Right ventricle myocardium superior (tissue), 1 donor: ENCODE data around the gene CIDEB. TPM values are rescaled to one million over a fixed set of nuclear protein-coding genes. Genes with fewer than 3 reads are reported as not detected.
"Not testable (repeated sequence)": the region's sequence is repeated elsewhere in the genome, so short reads cannot be mapped to it uniquely, and the experiment has no call there.

ENCODE experiments used
- ATAC-seq: fragments of 200-7000 bp; cut with Tn5 transposase; one replicate; pipeline ENCODE4 v1.9.1; 2020; ENCODE audit warnings: mild to moderate bottlenecking; ENCODE audit not compliant: poor library complexity
- DNase-seq: peaks from one replicate; pipeline ENCODE4 v3.0.0-alpha.2; 2020
- intact Hi-C: fragments of 100-400 bp; cut with DNase I; formaldehyde crosslinking; loops from one replicate; pipeline ENCODE4 v1.11.2; 2022
- total RNA-seq: library from RNA; stranded (reverse); fragmentation: NEBNext Ultra II Directional; extraction: Animal tissue kit (Norgen Biotek cat#: 25700); gene quantifications from one replicate; pipeline ENCODE4 v1.2.1, GENCODE V29; 2021
- donor health status: DM: no; HTN: yes; CAD: no; lungs with severe emphysema.

The CIDEB gene
- total RNA-seq, 1 donor from 2014 or later, result 2.9 TPM

DNA sequence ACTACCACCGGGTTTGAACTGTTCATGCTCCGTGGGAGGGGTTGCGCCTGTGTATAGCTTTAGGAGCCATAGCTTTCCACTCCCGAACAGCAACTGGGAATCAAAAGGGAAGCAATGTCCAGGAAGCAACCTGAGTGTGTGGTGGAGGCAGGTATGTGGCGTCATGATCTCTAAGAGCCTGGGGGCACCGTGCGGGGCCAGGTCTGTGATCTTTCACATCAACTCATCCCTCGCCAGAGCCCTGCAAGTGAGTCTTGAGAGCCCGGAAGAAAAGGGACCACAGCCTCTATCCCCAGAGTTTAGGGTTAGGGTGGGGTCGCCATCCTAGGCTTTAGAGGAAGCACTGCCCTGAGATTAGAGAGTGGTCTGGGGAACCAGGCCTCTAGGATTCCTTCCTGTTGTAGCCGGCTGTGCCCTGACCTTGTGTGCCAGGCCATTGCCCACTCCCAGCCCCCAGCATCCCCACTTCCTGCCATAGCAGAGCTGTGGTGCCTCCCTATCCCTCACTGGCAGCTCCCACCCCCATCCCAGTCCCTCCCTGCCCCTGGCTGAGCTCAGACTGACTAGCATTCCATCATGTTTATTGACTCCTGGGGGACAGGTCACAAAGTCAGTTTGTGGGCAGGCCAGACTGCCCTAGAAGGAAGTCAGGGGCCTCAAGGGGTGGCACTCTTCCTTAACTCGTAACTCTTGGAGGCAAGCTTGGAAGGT lies 27.8 kb upstream of the CIDEB start:
- DNase-seq (no peak), ATAC-seq (no peak)

DNA sequence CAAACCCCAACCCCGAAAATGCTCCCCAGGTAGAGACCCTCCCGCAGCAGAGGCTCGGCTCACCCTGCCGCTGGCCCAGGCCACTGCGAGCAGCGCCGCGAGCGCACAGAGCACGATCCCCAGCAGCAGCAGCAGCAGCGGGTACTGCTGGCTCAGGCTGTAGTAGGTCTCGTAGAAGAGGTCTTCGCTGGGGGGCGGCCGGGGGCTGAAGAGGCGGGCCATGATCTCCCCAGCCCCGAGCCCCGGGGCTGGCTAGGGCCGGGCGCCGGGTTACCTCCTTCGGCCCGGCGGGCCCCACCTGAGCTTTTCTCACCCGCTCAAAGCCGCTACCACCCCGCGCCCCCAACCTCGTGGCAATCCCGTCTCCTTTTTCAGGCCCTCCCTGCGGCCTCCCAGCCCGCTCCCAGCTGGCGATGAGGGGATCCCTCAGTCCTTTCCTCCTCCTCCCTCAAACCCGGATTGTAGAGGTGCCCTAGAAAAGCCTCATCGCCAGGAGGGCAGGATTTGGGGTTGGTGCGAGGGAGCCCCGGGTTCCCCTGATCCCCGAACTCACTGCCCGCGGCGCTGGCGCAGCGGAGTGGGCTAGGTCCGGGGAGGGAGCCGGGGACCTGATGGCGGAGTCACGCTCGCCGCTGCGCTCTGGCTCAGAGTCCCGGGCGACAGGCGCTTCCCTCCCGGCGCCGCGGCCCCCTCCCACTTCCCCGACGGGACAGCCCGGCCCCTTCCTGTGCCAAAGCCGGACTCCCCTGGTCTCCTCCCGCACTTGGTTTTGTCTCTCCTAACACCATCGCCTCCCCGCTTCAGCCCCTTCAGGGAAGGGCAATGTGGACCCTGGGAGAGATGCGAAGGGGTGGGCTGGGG lies 26.9 kb upstream of the CIDEB start, which contains the start of gene ADCY4:
Gene ADCY4 (minus strand): TSS at position 641 of the 861 bp plus-strand sequence. CDS start 419 bp downstream, at position 222.
- DNase-seq, result peak; percentile 76
- ATAC-seq, result peak; percentile 24
- intact Hi-C loops, result no loop called here

More for the DNA sequence above, 27.8 kb upstream of the CIDEB start:
- intact Hi-C loops, result no loop called here

DNA sequence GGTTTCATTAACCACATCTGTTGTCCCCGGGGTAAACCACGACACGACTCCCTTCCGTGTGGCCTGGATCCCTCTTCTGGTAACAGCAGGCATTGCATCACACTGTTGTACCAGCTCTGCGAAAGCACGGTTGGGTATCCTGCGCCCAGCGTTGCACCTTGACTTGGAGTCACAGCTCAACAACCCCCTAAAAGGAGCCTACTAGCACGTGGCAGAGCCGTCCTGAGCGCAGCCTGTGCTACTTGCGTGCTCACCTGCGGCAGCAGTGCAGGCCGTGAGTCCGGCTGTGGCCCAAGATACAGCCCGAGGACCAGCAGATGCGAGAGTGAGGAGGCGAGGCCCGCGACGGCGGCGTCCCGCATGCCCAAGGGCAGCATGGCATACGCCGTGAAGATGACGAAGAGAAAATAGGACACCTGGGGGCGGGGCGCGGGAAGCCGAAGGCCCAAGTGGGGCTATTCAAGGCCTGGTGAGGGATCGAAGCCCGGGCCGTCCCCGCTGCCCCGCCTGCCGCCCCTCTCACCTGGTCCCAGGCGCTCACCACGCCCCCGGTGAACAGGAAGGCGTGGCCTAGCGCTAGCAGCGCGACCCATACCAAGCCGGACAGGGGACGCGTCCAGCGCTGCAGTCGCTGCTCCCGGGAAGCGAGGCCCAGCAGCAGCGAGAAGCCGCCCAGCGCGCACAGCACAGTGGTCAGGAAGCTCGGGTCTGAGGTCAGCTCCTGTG lies 24.7 kb upstream of the CIDEB start:
- DNase-seq (peak; percentile 72), ATAC-seq (peak; percentile 75)
- intact Hi-C loops, result loop anchor here (2.0 kb wide), 1 partner anchor 104 kb away; no protein-coding TSS in a partner anchor

DNA sequence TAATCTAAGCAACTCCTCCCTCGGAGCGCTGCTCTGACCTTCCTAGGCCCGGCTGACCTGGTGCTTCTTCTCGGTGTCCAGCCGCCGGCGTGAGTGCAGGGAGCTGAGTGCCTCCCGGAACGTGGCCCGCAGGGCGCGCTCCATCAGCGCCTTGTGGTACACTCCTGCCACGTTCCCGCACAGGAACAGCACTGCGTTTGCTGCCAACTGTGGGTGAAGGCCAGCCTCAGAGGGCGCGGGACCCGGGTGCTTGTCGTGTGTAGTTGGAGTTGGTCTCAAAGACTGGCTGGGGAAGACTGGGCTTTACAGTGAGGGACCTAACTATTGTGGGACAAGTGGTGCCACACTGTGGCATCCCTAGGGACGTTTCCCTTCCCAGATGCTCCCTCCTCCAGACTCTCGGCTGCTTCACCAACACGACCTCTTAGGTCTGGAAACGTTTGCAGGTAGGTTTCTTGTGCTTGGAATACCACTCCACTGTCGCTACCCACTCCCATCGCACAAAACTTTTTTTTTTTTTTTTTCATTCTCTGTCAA lies 24.0 kb upstream of the CIDEB start:
- ATAC-seq, result no peak
- DNase-seq, result no peak
- intact Hi-C loops, result loop anchor here (2.0 kb wide), 1 partner anchor 105 kb away; no protein-coding TSS in a partner anchor

DNA sequence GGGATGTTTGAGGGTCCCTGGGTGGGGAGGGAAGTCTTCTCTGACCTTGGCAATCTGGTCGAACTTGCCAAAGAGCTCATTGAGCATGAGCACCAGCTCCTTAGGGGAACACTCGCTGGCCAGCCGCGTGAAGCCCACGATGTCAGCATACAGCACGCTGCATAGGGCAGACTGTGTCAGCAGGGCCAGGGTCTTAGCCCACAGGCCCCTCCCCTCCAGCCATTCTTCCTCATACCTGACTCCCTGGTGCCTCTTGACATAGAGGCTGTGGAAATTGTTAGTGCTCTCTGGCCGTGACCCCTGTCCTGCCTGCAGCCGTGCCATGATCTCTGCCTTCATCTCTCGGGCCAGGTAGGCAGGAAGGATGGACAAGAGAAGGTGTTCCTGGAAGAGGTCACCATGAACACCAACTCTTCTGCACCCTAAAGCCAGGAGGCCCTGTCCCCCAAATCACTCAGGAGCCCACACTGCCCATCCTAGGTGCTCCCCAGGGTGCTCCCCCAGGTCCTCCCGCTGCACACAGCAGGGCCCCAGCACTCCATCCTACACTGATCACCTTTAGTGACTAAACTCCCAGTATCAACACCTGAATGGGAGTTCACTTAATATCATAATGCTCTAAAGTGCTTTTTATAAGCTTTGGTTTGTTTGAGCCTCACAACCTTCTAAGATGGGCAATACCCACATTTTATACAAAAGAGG lies 23.3 kb upstream of the CIDEB start:
- intact Hi-C loops, result no loop called here
- ATAC-seq (no peak), DNase-seq (no peak)

DNA sequence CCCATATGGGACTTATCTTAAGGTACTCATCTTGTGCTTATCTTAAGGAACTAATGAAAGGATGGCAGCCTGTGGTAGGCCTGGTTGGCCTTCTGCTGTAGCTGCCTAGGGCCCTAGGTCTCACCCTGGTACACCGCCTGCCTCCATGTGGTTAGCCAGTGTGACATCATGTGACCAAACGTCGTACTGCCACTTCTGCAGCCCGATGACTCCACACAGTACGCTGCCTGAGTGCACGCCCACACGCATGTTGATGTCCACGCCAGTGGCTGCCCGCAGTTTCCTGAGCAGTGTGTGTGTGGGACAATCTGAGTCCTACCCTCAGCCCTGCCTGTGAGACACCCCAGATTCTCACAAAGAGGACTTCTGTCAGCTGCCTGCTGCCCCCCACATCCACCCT lies 22.0 kb upstream of the CIDEB start:
- peak; percentile 1 for ATAC-seq

DNA sequence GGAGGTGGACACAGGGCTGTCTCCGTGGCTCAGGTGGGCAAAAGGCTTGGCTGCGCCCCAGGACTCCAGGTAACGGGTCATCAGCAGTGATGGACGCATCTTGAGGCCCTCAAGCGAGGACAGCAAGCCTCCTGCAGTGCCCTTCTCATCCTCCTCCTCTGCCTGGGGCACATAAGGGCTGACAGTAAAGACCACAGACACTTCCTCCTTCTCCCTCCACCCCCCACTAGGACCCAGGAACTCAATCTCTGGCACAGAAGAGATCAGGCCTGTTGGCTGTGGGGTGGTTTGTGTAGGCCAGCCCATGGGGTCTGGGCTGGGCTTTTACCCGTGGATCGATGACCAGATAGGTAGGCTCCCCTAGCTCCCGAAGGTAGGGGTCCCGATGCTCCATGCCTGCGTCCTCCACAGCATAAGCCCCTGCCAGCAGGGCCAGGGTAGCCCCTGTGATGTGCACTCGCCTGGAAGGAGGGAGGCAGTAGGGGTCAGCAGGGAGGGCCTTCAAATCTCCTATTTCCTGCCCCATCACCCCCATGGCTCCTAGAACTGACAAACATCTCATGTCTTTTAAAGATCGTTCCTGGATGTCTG lies 21.4 kb upstream of the CIDEB start:
- DNase-seq (no peak), ATAC-seq (no peak)
- intact Hi-C loops, result no loop called here

More for the DNA sequence above, 22.0 kb upstream of the CIDEB start:
- DNase-seq, result peak; percentile 80
- intact Hi-C loops, result no loop called here

DNA sequence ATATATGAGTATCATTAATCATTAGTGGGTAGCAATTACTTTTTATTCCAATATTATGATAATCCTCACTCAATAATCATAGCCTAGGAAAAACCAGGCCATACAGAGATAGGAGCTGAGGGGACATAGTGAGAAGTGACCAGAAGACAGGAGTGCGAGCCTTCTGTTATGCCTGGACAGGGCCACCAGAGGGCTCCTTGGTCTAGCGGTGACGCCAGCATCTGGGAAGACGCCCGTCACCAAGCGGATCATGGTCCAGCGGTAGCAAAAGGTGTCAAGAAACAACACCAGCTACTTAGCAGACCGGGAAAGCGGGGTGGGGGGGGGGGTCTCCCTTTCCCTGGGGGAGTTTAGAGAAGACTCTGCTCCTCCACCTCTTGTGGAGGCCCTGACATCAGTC lies 20.1 kb upstream of the CIDEB start:
- ATAC-seq, intact Hi-C loops: not testable (repeated sequence)
- peak; percentile 79 for DNase-seq

DNA sequence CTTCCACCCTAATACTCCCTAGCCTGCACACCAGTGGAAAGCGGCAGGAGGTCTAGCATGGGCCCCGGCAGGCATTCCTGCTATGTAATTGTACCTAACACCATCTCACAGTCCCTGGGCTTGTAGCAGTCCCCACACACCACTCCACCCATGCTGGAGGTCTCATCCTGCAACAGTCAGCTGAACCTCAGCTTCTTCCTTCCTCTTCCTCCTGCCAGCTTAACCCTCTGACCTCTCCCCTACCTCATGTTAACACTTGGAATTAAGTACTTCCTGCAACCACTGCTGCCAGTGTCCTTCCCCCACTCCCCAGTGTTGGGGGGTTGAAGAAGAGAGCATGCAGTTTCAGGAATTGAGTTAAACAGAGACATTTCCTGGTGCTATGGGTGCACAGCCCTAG lies 19.5 kb upstream of the CIDEB start:
- DNase-seq, result no peak
- ATAC-seq, result peak; percentile 12
- intact Hi-C loops, result no loop called here

DNA sequence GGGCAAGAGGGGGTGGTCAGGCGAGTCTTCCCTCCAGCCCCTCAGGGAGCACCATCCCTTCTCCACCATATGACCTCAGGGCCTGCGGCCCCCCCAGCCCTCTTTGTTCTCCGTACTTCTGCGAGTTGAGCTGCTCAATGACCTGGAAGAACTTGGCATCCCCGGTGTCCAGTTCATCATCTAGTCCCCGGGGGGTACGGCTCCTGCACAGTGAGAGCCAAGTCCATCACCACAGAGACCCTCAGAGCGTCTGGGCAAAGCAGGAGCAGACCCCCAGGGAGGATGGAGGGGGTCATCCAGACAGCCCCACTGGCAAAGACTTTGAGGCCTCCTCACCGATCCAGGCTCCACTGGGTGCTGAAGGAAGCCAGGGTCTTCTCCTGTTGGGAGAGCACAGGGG lies 18.2 kb upstream of the CIDEB start:
- ATAC-seq (no peak), DNase-seq (no peak)
- intact Hi-C loops, result no loop called here

DNA sequence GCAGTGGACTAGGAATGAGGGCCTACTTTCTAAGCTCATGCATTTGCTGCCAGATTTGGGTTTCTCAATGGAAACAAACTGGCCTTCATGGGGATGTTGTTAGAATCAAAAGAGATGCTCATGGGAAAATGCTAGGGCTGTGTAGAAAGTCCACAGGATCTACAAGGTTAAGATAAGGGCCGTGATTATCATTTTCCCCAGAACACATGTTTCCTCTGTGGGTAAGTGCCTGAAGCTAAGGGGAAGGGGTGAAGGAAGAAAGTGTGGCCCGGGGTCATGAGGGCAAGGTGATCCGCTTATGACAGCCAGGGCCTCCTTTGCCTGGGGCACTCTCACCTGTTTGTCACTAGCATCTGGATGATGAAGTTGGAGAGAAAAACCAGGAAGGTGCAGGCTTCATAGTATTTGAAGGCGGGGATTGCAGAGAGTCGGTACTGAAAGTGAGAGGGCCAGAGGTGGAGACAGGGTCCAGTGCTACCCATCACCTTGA lies 17.3 kb upstream of the CIDEB start:
- intact Hi-C loops, result no loop called here
- no peak for DNase-seq

DNA sequence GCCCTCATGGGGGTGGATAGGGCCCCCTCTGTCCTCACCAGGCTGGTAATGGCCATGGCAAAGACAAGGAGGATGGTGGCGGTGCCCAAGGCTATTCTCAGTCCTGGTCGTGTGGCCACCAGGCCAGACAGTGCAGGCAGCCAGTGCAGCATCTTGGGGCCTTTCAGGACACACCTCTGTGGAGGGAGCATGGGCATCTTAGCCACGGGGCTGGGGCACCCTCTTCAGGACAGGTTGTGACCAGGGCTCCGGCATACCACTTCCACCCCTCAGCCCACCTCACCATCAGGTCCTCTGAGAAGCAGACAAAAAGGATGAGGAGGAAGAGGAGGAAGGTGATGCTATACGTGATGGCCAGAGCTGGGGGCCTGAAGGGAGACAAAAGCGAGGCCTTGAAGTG lies 16.2 kb upstream of the CIDEB start:
- intact Hi-C loops, result no loop called here
- DNase-seq (no peak), ATAC-seq (no peak)

More for the DNA sequence above, 17.3 kb upstream of the CIDEB start:
- ATAC-seq, result no peak

DNA sequence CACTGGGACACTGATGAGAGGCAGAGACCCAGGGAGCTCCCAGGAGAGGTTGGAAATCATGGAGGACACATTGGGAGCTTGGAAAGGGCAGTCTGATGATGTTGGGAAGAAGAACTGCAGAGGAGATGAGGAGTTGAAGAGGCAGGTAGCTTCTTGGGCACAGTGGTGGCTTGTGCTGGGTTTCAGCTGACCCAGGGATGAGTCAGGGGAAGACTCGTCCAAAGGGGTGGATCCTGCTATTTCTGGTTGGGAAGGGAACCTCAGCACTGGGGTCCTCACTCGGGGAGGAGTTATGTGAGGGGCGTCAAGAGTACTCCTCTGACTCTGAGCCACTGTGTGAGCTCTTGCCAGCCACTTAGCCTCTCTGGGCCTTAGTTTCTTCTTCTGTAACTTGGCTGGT lies 15.6 kb upstream of the CIDEB start:
- no peak for DNase-seq
- intact Hi-C loops, result no loop called here
- no peak for ATAC-seq

DNA sequence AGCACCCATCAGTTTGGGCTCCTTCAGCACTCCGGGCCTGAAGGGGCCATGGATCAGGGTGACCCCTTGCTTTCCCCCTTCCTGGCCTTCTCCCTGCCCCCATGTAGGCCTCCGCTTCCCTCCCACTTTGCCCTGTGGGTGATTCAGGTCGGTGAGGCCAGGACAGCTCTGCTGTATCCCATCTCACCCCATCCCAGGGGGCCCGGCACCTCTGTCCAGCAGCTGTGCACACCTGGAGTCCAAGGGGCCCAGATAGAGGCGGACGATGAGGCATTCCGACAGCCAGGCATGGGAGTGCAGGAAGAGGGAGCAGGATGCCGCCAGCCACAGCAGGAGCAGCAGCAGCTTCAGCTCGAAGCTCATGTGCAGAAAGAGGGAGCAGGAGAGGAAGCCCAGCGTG lies 14.9 kb upstream of the CIDEB start:
- no peak for ATAC-seq
- intact Hi-C loops, result no loop called here
- no peak for DNase-seq

DNA sequence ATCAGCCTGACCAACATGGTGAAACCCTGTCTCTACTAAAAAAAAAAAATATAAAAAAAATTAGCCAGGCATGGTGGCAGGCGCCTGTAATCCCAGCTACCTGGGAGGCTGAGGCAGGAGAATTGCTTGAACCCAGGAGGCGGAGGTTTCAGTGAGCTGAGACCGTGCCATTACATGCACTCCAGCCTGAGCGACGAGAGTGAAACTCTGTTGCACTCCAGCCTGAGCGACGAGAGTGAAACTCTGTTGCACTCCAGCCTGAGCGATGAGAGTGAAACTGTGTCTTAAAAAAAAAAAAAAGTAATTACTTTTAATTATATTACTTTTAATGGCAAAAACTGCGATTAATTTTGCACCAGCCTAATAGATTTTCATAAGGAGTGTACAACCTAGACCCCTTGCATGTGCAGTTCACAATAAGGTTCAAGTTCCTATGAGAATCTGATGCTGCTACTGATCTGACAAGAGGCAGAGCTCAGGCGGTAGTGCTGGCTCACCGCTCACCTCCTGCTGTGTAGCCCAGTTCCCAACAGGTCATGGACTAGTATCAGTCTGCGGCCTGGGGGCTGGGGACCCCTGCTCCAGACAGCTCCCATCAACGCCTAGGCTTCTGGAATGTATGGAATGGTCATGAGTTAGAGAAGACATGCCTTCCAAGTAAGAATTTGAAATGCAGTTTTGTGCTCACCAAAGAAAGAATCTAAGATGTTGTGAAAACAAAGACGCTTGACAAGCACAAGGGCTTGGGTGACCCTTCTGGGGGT lies 13.6 kb upstream of the CIDEB start:
- no peak for ATAC-seq
- no peak for DNase-seq

DNA sequence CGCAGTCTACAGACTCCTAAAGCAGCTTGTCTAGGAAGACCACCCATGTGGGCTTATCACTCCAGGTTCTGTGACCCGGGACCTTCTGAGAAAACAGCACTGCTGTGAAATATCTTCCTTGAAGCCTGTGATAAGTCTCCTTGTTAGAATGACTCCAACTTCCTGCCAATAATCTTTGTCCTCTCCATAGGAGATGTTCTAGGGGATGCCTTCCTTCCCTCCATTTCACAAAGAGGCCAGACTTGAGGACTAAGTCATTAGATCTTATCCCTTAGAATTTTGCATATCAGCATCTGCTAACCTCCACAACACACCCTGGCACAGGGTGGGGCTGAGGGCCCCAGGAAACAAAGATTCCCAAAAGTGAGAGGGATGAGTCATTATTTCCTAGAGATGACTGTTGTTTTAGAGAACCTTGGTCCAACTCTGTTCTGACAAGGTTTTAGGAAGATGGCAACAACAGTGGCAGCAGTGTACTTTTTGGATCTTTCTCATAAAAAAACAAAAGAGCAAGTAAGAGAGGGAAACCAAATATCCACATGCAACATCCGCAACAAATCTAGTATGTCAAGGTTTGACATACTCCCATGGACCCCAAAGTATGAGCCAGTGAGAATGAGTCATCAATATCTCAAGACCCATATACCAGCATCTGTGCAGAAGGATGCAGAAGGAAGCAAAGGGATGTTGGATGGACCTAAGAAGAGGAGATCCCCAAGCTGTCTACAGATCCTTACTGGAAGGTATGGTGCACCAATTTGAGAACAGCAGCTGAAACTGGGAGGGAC lies 9.6 kb upstream of the CIDEB start:
- ATAC-seq (no peak), DNase-seq (no peak)
- intact Hi-C loops, result no loop called here

More for the DNA sequence above, 13.6 kb upstream of the CIDEB start:
- intact Hi-C loops, result no loop called here
